Anterior cingulate cortex (tissue), 58 donors: ENCODE results near the gene OPTN.
A peak's percentile ranks its signal among the peaks of the same experiment; 100 is the strongest.
"Not testable (repeated sequence)": the region's sequence is repeated elsewhere in the genome, so short reads cannot be mapped to it uniquely, and the experiment has no call there.

Experiments
- DNase-seq, 58 donors: peaks; one replicate each; lab custom pipeline; 2025; lab: John Stamatoyannopoulos, UW

The OPTN gene

GRCh38 chr10:13117841-13118783 is 18.1 kb downstream of the OPTN start:
- DNase-seq: peak in 6 of 58 donors; percentile 2 to 16 (median 6)

DNA sequence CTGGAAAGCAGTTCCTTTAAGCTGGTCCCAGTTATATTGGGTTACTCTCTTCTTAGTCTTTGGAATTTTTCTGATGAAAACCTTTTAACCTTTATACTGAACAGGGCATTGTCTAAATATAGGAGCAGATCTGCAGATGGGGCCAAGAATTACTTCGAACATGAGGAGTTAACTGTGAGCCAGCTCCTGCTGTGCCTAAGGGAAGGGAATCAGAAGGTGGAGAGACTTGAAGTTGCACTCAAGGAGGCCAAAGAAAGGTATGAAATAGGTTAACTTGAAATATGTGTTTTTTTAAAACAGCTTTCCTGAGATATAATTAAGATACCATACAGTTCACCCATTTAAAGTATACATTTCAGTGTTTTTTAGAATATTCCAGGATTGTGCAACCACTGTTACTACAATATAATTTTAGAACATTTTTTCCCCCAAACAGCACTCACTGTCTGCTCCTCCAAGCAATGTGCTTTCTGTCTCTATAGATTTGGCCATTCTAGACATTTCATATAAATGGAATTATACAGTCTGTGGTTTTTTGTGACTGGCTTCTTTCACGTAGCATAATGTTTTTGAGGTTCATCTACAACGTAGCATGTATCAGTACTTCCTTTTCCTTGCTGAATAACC is 18.9 kb downstream of the OPTN start:
- no peak for DNase-seq

DNA sequence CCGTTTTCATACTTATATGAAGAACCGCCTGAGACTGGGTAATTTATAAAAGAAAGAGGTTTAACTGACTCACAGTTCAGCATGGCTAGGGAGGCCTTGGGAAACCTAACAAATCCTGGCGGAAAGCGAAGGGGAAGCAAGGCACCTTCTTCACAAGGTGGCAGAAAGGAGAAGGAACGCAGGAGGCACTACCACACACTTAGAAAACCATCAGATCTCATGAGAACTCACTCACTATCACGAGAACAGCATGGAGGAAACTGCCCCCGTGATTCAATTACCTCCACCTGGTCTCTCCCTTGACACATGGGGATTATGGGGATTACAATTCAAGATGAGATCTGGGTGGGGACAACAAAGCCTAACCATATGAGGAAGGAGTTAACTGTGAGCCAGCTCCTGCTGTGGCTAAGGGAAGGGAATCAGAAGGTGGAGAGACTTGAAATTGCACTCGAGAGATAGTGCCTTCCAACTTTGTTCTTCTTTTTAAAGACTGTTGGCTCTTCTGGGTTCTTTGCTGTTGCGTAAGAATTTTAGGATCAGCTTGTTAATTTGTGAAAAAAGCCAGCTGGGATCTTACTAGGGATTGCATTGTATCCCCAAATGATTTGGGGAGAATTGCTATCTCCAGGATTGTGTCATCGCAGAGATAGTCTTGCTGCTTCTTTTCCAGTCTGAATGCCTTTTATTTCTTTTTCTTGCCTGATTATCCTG is 21.0 kb downstream of the OPTN start:
- no peak for DNase-seq

GRCh38 chr10:13121500-13121854 is 21.5 kb downstream of the OPTN start:
- DNase-seq: no peak

- DNase-seq: no peak
Measured at GRCh38 chr10:13136651-13137050, 36.7 kb downstream of the OPTN start.

- no peak for DNase-seq
Measured at GRCh38 chr10:13139150-13139549, 39.2 kb downstream of the OPTN start.

DNA sequence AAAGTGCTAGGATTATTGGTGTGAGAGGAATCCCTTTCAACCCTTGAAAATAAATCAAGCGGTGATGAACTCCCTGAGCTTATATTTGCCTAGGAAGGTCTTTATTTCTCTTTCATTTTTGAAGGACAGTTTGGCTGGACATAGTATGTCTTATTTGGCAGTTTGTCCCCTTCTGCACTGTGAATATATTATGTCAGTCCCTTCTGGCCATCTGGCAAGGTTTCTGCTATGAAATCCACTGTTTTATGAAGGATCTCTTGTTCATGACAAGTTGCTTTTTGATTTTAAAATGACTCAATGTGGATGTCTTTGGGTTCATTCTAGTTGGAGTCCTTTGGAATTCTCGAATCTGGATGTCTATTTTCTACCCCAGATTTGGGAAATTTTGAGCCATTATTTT is 39.7 kb downstream of the OPTN start:
- no peak for DNase-seq

- no peak for DNase-seq
Measured at GRCh38 chr10:13140627-13141190, 40.7 kb downstream of the OPTN start.

DNA sequence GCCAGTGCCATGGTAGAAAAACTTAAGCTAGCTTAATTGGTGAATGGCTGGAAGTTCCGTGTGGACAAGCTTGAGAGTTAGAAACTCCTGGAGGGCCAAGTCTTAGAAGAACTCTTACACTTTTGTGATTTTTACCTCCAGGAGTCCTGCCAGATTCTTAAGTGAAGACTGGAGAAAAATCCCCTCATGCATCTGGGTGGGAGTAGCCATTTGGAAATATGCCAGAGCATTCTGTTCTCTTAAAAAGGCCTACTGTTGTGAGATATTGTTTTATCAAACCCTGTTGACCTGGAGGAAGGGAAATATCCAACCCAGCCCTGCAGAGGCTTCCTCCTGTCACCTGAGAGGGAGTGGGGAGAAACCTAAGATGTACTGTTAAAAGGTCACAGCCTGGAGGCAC is 43.8 kb downstream of the OPTN start:
- no peak for DNase-seq

DNA sequence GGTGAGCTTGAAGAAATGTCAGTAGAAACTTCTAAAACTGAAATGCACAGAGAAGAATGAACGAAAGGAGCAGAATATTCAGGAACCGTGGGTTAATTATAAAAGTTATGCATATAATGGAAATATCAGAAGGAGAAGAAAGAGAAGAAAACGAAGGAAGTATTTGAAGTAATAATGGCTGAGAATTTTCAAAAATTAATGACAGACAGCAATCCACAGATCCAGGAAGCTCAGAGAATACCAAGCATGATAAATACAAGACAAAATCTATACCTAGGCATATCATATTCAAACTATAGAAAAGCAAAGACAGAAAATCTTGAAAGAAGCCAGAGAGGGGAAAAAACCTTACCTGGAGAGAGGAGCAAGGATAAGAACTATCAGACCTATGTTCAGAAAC is 44.9 kb downstream of the OPTN start:
- no peak for DNase-seq

DNA sequence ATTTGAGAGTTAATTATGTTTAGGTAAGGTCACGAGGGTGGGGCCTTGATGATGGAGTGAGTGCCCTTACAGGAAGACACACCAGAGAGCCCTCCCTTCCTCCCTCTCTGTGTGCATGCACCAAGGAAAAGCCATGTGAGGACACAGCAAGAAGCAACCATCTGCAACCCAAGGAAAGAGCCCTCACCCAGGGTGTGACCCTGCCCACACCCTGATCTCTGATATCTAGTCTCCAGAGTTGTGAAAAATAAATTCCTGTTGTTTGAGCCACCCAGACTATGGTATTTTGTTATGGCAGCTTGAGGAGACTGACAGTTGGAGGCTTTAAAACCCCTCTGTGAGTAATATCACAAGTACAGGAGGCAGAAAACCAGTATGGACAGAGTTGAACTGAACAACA is 46.4 kb downstream of the OPTN start:
- no peak for DNase-seq

DNA sequence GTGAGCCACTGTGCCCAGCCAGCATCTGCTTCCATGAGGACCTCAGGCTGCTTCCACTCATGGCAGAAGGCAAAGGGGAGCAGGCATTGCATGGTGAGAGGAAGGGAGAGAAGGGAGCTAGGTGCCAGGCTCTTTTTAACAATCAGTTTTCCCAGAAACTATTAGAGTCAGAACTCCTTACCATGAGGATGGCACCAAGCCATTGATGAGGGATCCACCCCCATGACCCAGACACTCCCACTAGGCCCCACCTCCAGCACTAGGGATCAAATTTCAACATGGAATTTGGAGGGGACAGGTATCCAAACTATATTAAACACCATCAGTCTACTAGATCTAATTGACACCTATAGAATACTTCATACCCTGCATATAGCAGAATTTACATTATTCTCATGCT is 47.2 kb downstream of the OPTN start:
- no peak for DNase-seq

- no peak for DNase-seq
Measured at GRCh38 chr10:13152296-13152695, 52.3 kb downstream of the OPTN start.

- DNase-seq: not testable (repeated sequence)
Measured at GRCh38 chr10:13155860-13156259, 55.9 kb downstream of the OPTN start.

- DNase-seq: no peak
Measured at GRCh38 chr10:13158401-13158800, 58.4 kb downstream of the OPTN start.

- DNase-seq: peak; percentile 67 to 99 (median 97)
Measured at GRCh38 chr10:13160934-13161856, 61.2 kb downstream of the OPTN start, which contains the start of gene MCM10. Gene MCM10, plus strand, starts transcription at chr10:13161558. Its CDS starts 2,645 bp downstream, at chr10:13164203.

GRCh38 chr10:13161857-13162271 is 61.9 kb downstream of the OPTN start:
- peak in 1 of 58 donors; percentile 14 for DNase-seq

DNA sequence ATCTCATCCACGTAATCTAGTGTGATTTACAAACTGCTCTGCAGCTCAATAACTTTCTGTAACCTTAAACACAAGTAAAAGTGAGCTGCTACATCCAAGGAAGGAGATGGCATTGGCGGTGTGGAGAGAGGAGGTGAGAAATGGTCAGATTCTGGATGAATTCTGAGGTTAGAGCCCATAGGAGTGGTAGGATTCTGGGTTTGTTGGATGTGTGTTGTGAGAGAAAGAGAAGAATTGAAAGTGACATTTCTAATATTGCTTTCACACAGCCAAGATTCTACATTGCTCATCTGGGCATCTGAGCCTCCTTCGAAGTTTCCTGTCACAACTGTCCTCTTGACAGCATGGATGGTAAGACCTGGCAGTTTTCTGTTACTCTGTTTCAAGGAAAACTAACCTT is 63.9 kb downstream of the OPTN start:
- DNase-seq: no peak

GRCh38 chr10:13165177-13165576 is 65.2 kb downstream of the OPTN start:
- no peak for DNase-seq

GRCh38 chr10:13167568-13167967 is 67.6 kb downstream of the OPTN start:
- DNase-seq: no peak
